Measurements from ENCODE around the gene HCRTR1. TPM values are rescaled to one million over a fixed set of nuclear protein-coding genes. Genes with fewer than 3 reads are reported as not detected.
A peak's percentile ranks its signal among the peaks of the same experiment; 100 is the strongest.

HCRTR1 gene
- total RNA-seq, 1 experiment from 2014 or later: not detected

GRCh38 chr1:31642897-31643296 lies 25.4 kb downstream of the HCRTR1 start:
- no peak overlapping the region for H3K27ac ChIP-seq (ENCODE audit: low read depth, low read length, poor library complexity, severe bottlenecking)
- ChIA-PET CTCF (no interaction called here), POLR2A (ENCODE audit: low non-redundant PET) (no interaction called here)
- H3K4me3 ChIP-seq (ENCODE audit: low read depth, low read length, poor library complexity, severe bottlenecking): no peak overlapping the region
- no peaks in the 10 kb centered on the region for H3K36me3 ChIP-seq (ENCODE audit: insufficient read depth, low read length, poor library complexity, severe bottlenecking)
- no peaks in the 10 kb centered on the region for H3K9me3 ChIP-seq (ENCODE audit: low read depth, low read length, poor library complexity, severe bottlenecking)
- H3K27me3 ChIP-seq (replicated peaks; ENCODE audit: insufficient read depth, low read depth, low read length, poor library complexity): no peaks in the 10 kb centered on the region
- TF ChIP-seq, protein P1, sequence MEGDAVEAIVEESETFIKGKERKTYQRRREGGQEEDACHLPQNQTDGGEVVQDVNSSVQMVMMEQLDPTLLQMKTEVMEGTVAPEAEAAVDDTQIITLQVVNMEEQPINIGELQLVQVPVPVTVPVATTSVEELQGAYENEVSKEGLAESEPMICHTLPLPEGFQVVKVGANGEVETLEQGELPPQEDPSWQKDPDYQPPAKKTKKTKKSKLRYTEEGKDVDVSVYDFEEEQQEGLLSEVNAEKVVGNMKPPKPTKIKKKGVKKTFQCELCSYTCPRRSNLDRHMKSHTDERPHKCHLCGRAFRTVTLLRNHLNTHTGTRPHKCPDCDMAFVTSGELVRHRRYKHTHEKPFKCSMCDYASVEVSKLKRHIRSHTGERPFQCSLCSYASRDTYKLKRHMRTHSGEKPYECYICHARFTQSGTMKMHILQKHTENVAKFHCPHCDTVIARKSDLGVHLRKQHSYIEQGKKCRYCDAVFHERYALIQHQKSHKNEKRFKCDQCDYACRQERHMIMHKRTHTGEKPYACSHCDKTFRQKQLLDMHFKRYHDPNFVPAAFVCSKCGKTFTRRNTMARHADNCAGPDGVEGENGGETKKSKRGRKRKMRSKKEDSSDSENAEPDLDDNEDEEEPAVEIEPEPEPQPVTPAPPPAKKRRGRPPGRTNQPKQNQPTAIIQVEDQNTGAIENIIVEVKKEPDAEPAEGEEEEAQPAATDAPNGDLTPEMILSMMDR (conservative IDR thresholded peaks at IDR 0.05; ENCODE audit: low read depth, low read length): no peak
- TF ChIP-seq EZH2 (IDR thresholded peaks at IDR 0.05; ENCODE audit: borderline replicate concordance, low read depth, low read length, poor library complexity, severe bottlenecking): no peak
- DNase-seq (ENCODE audit: low spot score): no peak
- intact Hi-C loops (cut with micrococcal nuclease; ENCODE audit: unreplicated experiment): no loop called here
- no TSS peak for BruUV-seq (replicated peaks)
- H3K4me1 ChIP-seq (ENCODE audit: insufficient read depth, low read length, poor library complexity, severe bottlenecking): peaks cover 19% of the 10 kb centered on the region

GRCh38 chr1:31643976-31644559 lies 26.6 kb downstream of the HCRTR1 start:
- intact Hi-C loops (cut with micrococcal nuclease; ENCODE audit: unreplicated experiment): no loop called here
- no peak for DNase-seq (ENCODE audit: low spot score)
- Histone ChIP-seq H3K4me1 (ENCODE audit: insufficient read depth, low read length, poor library complexity, severe bottlenecking) (peaks cover 19% of the 10 kb centered on the region), H3K27ac (ENCODE audit: low read depth, low read length, poor library complexity, severe bottlenecking) (peak overlapping the region; percentile 93), H3K9me3 (ENCODE audit: low read depth, low read length, poor library complexity, severe bottlenecking) (no peaks in the 10 kb centered on the region), H3K27me3 (replicated peaks; ENCODE audit: insufficient read depth, low read depth, low read length, poor library complexity) (no peaks in the 10 kb centered on the region), H3K36me3 (ENCODE audit: insufficient read depth, low read length, poor library complexity, severe bottlenecking) (no peaks in the 10 kb centered on the region), H3K4me3 (ENCODE audit: low read depth, low read length, poor library complexity, severe bottlenecking) (peak overlapping the region; percentile 65)
- ChIA-PET CTCF (no interaction called here), POLR2A (ENCODE audit: low non-redundant PET) (no interaction called here)
- BruUV-seq (replicated peaks): no TSS peak
- TF ChIP-seq, protein P1 (conservative IDR thresholded peaks at IDR 0.05; ENCODE audit: low read depth, low read length): no peak

GRCh38 chr1:31644560-31645273 lies 27.2 kb downstream of the HCRTR1 start, which contains the start of gene PEF1:
Gene PEF1 (minus strand): TSS chr1:31644876. CDS start chr1:31644864, 12 bp downstream.
- peaks cover 14% of the 10 kb centered on the region for H3K4me1 ChIP-seq (ENCODE audit: insufficient read depth, low read length, poor library complexity, severe bottlenecking)
- ChIA-PET CTCF (interaction anchor here (0.6 kb wide), 1 partner anchor 145 kb away, joined by 3 read pairs; no protein-coding TSS in a partner anchor), POLR2A (ENCODE audit: low non-redundant PET) (no interaction called here)
- H3K9me3 ChIP-seq (ENCODE audit: low read depth, low read length, poor library complexity, severe bottlenecking): no peaks in the 10 kb centered on the region
- intact Hi-C loops (cut with micrococcal nuclease; ENCODE audit: unreplicated experiment): no loop called here
- H3K27me3 ChIP-seq (replicated peaks; ENCODE audit: insufficient read depth, low read depth, low read length, poor library complexity): no peaks in the 10 kb centered on the region
- peak within 1 kb of the TSS; percentile 65 for H3K4me3 ChIP-seq (ENCODE audit: low read depth, low read length, poor library complexity, severe bottlenecking)
- no TSS peak for BruUV-seq (replicated peaks)
- H3K36me3 ChIP-seq (ENCODE audit: insufficient read depth, low read length, poor library complexity, severe bottlenecking): no peaks in the 10 kb centered on the region
- no peak for TF ChIP-seq EZH2 (IDR thresholded peaks at IDR 0.05; ENCODE audit: borderline replicate concordance, low read depth, low read length, poor library complexity, severe bottlenecking)
- TF ChIP-seq, protein P1 (conservative IDR thresholded peaks at IDR 0.05; ENCODE audit: low read depth, low read length): no peak
- H3K27ac ChIP-seq (ENCODE audit: low read depth, low read length, poor library complexity, severe bottlenecking): peak within 1 kb of the TSS; percentile 93
- peak; percentile 98 for DNase-seq (ENCODE audit: low spot score)

All from A673 (cell line).